ENCODE measurements around the gene EPOP.

DNA sequence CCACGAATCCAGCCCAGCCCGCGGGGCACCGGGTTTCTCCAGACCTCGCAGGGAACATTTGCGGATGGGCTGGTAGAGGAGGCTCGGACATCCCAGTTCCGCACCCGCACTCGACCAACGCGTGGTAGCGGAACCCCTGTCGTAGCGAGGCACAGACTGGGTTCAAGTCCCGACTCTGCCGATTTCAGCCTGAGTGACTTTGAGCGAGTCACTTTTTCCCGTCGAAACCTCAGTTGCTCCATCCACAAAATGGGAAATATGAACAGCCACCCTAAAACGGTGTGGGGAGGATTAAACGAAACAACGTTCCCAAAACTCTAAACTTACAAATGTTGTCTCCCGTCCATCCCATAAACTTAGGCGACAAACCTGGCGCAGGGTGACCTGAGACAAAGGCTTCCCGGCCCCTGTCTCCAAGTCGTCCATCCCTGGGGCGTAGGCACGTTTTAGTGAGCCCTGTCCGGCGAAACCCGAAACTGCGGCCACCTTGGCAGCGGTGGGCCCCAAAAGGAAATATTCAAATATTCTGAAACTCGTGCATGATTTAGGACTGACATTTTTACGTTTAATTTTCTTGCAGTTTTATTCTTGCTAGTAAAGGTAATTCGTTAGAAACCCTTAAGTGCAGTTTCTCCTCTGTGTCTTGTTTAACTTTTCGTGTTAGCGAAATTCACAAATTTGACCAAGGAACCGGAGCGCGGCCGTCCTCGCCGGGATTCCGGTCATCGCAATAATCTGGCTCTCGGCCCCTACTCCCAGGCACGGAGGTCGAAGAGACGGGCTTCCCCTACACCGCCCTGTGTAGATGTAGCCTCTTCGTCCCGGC, 28.4 kb upstream of the EPOP start:
- TF ChIP-seq EZH2 (IDR thresholded peaks at IDR 0.05; ENCODE audit: low read depth) = no peak
- TF ChIP-seq, protein P1, sequence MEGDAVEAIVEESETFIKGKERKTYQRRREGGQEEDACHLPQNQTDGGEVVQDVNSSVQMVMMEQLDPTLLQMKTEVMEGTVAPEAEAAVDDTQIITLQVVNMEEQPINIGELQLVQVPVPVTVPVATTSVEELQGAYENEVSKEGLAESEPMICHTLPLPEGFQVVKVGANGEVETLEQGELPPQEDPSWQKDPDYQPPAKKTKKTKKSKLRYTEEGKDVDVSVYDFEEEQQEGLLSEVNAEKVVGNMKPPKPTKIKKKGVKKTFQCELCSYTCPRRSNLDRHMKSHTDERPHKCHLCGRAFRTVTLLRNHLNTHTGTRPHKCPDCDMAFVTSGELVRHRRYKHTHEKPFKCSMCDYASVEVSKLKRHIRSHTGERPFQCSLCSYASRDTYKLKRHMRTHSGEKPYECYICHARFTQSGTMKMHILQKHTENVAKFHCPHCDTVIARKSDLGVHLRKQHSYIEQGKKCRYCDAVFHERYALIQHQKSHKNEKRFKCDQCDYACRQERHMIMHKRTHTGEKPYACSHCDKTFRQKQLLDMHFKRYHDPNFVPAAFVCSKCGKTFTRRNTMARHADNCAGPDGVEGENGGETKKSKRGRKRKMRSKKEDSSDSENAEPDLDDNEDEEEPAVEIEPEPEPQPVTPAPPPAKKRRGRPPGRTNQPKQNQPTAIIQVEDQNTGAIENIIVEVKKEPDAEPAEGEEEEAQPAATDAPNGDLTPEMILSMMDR (conservative IDR thresholded peaks at IDR 0.05) = no peak
